HCEC 1CT (cell line): ENCODE data around the gene FRMD4A.
A peak's percentile ranks its signal among the peaks of the same experiment; 100 is the strongest.
"Not testable (repeated sequence)": the region's sequence is repeated elsewhere in the genome, so short reads cannot be mapped to it uniquely, and the experiment has no call there.

Source experiments
- DNase-seq: peaks from one replicate; pipeline ENCODE4 v3.0.0-alpha.2; 2017

Gene FRMD4A

DNA sequence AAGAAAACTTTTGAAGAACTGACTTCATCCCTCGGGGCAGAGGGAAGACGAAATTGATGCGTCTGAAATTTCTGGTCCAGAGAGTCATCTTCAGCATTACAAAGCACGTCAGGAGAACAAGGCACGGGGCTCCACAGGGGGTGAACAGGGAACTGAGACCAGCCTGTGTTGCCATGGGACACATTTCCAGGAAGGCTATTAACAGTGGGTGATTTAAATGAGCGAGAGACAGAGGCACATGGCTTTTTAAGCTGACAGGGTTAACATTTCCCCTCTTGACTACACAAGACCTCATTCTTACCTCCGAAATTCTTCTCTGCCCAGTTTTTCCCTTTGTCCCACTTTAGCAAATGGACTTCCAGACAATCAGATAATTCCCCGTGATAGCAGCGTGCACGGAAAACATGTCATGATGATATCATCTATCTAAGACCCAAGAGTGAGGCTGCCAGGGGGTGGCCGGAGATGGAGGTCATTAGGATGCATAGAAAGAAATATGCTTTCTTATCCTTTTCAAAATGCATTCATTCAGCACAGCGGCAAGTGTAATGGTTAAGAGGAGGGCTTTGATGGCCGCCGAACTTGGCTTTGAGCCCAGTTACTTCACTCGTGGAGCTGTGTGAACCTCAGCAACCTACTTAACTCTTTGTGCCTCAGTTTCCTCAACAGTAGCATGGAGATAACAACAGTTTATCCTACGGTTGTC, 496.0 kb downstream of the FRMD4A start:
- no peak for DNase-seq

DNA sequence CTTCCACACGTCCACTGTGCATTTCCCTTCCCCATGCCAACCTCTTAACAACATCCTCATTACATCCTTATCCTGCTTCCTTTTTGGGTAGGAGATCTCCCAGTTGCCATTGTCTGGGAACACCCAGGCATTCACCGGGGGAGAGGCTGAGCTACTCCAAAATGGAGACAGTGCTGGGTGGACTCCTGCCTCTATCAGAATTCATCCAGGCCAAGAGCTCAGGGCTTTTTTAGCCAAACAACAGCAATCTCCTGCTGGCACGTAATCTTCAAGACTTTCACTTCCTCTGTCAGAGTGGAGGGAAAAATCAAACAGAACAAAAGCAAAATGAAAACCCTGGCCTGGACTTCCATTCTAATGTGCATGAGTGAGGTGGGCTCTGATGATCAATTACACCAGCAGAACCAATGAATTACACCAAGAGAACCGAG, 499.0 kb downstream of the FRMD4A start:
- no peak for DNase-seq

DNA sequence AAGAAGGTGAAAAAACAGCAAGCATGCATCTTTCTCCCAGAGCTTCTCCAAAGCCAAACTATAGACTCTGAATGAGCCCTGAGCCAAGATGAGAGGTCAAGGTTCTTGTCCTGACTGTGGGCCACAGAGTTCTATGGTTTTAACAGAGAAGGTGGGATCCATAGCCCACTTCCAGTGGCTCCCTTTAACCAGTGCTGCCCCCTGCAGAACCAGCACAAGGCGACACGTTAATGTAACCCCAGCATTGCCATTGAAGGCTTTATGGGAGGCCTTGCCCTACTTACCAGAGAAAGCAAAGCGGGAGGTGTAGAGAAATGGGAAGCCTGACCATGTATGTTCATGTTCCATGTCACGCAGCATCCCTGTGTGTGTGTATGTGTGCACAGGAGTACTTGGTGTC, 500.3 kb downstream of the FRMD4A start:
- no peak for DNase-seq

DNA sequence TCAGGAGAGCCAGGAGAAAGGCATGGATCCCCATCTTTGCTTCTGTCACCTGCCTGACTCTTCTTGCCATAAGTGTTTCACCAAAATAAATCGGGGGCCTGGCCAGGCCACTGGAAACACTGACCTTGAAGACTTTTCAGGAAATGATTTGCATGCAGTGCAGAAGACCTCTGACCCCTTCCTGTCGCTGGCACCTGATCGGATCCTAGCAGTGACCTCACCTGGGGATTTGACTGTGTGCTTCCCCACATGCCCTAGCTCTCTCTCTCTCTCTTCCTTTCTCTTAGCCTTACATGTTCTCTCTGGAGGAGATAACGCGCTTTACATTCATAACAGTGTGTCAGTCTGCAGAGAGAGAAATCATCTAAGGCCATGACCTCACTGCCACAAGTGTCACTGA, 500.9 kb downstream of the FRMD4A start:
- DNase-seq, result no peak

GRCh38 chr10:13828284-13828683, 502.4 kb downstream of the FRMD4A start:
- not testable (repeated sequence) for DNase-seq

DNA sequence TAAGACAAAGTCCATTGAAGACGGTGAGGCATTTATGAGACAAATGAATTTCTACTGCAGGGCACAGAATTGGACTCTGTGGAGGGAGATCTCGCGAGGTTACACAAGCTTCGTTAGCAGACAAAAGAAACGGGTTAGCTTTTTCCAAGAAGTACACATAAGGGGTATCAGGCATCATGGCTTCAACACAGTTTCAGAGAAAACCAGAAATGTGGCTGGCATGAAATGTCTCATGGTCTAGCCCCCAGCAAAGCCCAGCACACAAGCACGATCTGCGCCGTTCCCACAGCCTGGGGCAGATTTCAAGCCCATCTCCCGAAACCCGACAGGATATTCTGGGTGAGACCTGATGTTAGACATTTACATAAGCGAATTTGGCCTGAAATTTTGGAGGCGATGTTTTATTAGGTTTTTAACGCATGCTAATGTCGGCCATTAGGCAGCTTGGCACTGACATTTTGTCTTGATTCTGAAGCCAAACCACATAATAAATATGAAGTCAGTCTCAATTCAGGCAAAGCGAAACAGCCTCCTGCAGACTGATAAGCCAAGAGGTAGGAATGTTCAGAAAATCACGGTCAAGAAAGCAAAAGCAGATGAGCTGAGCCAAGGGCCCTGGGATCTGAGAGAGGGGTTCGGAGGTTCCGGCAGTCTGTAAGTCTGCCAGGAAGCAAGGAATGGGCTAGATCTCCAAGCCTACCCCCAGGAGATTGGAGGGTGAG, 503.5 kb downstream of the FRMD4A start:
- DNase-seq, result no peak

GRCh38 chr10:13823709-13824405, 506.9 kb downstream of the FRMD4A start:
- DNase-seq, result no peak

DNA sequence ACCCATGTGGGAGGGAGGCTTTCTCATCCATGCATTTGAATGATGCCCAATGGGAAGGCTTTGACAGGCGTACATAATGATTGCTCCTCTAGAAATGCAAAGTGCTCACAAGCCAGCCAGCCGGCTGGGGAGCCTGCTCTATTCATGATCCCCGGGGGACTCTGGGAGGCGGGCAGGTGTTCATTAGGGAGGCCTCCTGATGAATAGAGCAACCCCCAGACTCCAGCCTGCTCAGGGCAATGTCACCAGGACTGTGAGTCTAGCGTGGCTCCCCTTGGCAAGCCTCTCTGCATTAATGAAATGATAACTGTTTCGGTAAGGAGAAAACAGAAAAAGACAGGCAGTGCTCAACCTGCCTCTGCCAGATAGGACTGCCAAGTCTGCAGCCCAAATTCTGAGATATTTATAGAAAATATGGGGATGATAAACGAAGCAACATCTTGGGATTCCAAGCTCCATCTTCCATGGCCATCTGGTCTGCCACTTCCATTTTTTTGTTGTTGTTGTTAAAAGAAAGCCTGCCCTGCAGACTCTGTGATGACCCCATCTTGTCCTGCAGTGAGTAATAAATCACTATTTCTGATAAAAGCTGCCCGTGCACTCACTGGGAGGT, 507.5 kb downstream of the FRMD4A start:
- no peak for DNase-seq

DNA sequence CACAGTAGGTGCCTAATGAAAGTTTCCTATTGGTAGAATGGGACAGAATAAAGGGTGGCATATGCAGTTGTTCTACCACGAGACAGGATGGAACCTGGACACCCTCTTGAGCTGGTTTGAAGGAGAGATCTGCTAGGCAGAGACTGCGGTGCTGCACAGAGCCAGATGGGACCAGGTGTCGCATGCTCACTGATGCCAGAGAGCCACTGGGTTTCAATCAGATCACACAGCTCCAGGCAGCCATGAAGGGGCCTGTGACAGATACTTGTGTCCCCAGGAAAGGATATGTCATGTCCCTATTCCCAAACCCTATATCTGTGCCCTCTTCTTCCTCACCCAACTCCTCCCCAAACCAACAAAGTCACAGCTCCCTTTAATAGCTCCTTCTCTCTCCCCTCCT, 508.2 kb downstream of the FRMD4A start:
- no peak for DNase-seq

DNA sequence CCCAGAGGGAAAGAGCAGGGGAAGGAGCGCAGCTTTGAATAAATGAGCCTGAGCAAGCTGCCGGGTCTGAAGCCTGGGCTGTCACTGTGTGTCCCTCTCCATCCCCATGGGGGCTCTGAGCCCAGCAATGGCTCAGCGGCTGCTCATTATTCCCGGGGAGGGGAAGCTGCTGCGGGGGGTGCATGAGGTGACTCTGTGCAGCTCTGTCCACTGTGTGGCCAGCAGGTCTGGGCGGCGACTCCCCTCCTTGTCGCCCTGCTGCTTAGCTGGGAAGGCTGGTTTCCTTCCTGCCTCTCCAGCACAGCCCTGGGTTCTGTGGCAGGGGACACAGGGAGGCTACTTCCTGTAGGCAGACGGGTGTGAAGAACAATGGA, 509.8 kb downstream of the FRMD4A start:
- DNase-seq, result no peak

- no peak for DNase-seq
These were observed 510.4 kb downstream of the FRMD4A start for GRCh38 chr10:13820119-13820963.

- peak; percentile 87 for DNase-seq
These were observed 514.4 kb downstream of the FRMD4A start for GRCh38 chr10:13816195-13816925.

GRCh38 chr10:13815756-13816155, 515.0 kb downstream of the FRMD4A start:
- peak; percentile 74 for DNase-seq

DNA sequence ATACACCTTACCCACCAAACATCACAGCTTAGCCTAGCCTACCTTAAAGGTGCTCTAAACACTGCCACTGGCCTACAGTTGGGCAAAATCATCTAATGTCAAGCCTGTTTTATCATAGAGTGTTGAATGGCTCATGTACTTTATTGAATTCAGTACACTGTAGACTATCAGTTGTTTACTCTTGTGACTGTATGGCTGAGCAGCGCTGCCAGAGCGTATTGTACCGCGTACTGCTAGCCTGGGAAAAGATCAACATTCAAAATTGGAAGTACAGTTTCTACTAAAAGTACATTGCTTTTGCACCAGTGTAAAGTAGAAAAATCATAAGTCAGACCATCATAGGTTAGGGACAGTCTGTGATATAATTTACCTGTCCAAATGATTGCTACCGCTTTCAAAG, 517.2 kb downstream of the FRMD4A start:
- no peak for DNase-seq

DNA sequence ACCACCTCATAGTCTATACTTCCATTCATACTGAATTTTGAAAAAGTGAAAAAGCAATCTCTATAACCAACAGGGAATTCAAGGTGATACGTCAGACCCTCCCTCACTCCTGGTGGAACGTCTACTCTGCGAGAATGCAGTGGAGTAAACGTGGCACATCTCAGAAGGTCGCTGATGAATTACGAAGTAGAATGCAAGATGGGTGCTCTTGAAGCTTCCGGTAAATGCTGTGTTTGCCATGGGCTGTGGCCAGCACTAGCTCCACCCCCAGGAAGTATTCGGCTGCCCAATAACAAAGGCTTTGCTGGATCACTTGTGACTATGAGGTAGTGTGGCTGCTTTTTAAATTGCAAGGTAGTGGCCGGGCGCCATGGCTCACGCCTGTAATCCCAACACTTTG, 517.9 kb downstream of the FRMD4A start:
- DNase-seq, result no peak

DNA sequence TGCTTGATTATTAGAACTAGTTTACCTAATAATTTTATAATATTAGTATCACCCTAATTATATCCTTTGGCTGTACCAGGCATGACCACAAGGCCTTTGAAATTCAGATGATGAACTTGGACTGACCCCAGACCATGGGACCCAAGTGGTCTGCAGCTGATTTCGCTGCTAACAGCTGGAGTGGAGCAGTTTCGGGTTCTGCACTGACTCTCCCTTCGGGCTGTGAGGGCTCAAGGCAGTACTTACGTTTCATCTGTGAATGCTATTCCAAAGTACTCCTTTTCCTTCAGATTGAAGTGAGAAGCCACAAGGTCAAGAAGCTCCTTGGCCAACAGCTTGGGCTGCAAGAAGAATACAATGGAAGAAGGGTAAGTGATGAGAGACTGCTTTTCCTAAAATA, 520.2 kb downstream of the FRMD4A start:
- no peak for DNase-seq

DNA sequence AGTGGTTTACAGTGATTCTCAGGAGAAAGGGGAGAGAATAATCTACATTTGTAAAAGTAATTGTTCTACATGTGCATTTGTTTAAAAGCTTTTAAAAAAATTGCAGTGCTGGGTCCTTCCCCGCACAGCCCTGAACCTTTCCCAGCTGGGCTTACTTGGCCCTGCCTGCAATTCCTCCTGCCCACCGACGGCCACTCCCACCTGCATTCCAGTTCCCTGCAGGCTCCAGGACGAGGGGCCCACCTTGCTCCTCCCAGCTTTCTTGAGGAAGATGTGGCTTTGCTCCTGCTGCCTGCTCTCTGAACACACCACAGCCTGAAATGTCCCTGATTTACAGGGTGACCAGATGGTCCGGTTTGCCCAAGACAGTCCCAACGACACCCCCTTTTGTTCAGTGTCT, 521.3 kb downstream of the FRMD4A start:
- no peak for DNase-seq

- no peak for DNase-seq
These were observed 522.0 kb downstream of the FRMD4A start for GRCh38 chr10:13808556-13809391.

DNA sequence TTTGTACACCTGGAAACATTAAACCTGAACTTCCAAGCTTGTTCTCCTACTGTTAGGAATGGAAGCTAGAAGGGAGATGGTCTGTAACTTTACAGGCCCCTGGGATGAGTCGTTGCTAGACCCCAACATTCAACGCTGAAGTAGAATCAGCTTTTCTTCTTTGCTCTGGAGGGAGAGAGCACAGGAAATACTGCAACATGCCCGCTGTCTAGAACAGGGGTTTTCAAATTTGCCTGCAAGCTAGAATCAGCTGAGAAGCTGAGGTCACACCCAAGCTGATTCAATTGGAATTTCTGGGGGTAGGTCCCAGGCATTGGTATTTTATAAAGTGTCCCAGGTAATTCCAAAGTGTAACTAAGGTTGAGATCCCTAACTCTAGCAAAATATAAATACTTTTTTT, 524.3 kb downstream of the FRMD4A start:
- no peak for DNase-seq

- no peak for DNase-seq
These were observed 526.9 kb downstream of the FRMD4A start for GRCh38 chr10:13803566-13804554.
